Fibroblast of lung (primary cell): ENCODE measurements around the gene TDRD9. TPM values are rescaled to one million over a fixed set of nuclear protein-coding genes. Genes with fewer than 3 reads are reported as not detected.

Experiments
- DNase-seq, 2 donors: peaks; one replicate each; pipeline versions ENCODE4 v3.0.0 to v3.0.0-alpha.2; 2010; ENCODE audit warnings: low read depth in 2 of 2
- H2AFZ ChIP-seq: 2 replicates; pipeline ENCODE4 v1.5.1; 2012; ENCODE audit warnings: low read length, control low read depth, inconsistent platforms
- H3K27ac ChIP-seq: 2 replicates; pipeline ENCODE4 v1.5.1; 2011; ENCODE audit warnings: low read length, control low read depth; ENCODE audit not compliant: insufficient read depth
- H3K27me3 ChIP-seq: 2 replicates; pipeline ENCODE4 v1.5.1; 2011; ENCODE audit warnings: mild to moderate bottlenecking, low read length; ENCODE audit not compliant: control insufficient read depth, insufficient read depth
- H3K36me3 ChIP-seq: 2 replicates; pipeline ENCODE4 v1.5.1; 2011; ENCODE audit warnings: low read length; ENCODE audit not compliant: control insufficient read depth, insufficient read depth
- H3K4me1 ChIP-seq: 2 replicates; pipeline ENCODE4 v1.5.1; 2011; ENCODE audit warnings: low read length; ENCODE audit not compliant: control insufficient read depth, insufficient read depth; ENCODE audit errors: extremely low read depth
- H3K4me2 ChIP-seq: 2 replicates; pipeline ENCODE4 v1.5.1; 2011; ENCODE audit warnings: low read length, control low read depth; ENCODE audit not compliant: insufficient read depth; ENCODE audit errors: extremely low read depth
- H3K4me3 ChIP-seq, 4 experiments: fragments of 200-600 bp in 1 of 4; sonication (generic) in 1 of 4; replicated peaks in 1 of 4; 2 replicates each; pipeline ENCODE4 v1.5.1; 2011 to 2016; ENCODE audit warnings: low read length in 4 of 4, low read depth in 3 of 4, mild to moderate bottlenecking in 3 of 4, control low read depth in 2 of 4, inconsistent platforms in 1 of 4, mixed read lengths in 1 of 4; ENCODE audit not compliant: insufficient read depth in 1 of 4; ENCODE audit errors: control extremely low read depth in 1 of 4
- H3K79me2 ChIP-seq: 2 replicates; pipeline ENCODE4 v1.5.1; 2012; ENCODE audit warnings: mild to moderate bottlenecking, low read length, inconsistent platforms; ENCODE audit not compliant: control insufficient read depth, insufficient read depth
- H3K9ac ChIP-seq: 2 replicates; pipeline ENCODE4 v1.5.1; 2011; ENCODE audit warnings: mild to moderate bottlenecking, low read length, control low read depth; ENCODE audit not compliant: insufficient read depth
- H3K9me3 ChIP-seq: 2 replicates; pipeline ENCODE4 v1.5.1; 2012; ENCODE audit warnings: low read depth, low read length; ENCODE audit not compliant: control insufficient read depth, insufficient read depth
- H4K20me1 ChIP-seq: 2 replicates; pipeline ENCODE4 v1.5.1; 2011; ENCODE audit warnings: low read length; ENCODE audit not compliant: control insufficient read depth, insufficient read depth; ENCODE audit errors: extremely low read depth
- CTCF ChIP-seq, 2 donors: IDR thresholded peaks in 1 of 2; conservative IDR thresholded peaks in 1 of 2; 1 replicate in 1 of 2; 2 replicates in 1 of 2; pipeline ENCODE4 v1.5.1; 2011 to 2012; ENCODE audit warnings: low read length in 2 of 2, control low read depth in 1 of 2, inconsistent platforms in 1 of 2, low read depth in 1 of 2, mild to moderate bottlenecking in 1 of 2
- EZH2 ChIP-seq: IDR thresholded peaks from 2 replicates; pipeline ENCODE4 v1.5.1; 2012; ENCODE audit warnings: low read length, control low read depth, mild to moderate bottlenecking; ENCODE audit errors: missing control alignments
- polyA plus RNA-seq, 2 donors: library from polyadenylated mRNA; depleted of rRNA in 1 of 2; stranded (reverse) in 1 of 2; unstranded in 1 of 2; fragments of >200 nt; gene quantifications; 2 replicates each; pipeline ENCODE4 v1.2.1, GENCODE V29; 2011 to 2012; ENCODE audit warnings: missing spikeins in 1 of 2
- total RNA-seq: library from RNA; depleted of rRNA; stranded (reverse); fragments of >200 nt; gene quantifications from 2 replicates; pipeline ENCODE4 v1.2.1, GENCODE V29; 2014

Gene TDRD9
- total and polyA plus RNA-seq, 2 donors (not counting 1 experiment from before 2014, with no cell fraction given), result 0.28 to 0.50 TPM

DNA sequence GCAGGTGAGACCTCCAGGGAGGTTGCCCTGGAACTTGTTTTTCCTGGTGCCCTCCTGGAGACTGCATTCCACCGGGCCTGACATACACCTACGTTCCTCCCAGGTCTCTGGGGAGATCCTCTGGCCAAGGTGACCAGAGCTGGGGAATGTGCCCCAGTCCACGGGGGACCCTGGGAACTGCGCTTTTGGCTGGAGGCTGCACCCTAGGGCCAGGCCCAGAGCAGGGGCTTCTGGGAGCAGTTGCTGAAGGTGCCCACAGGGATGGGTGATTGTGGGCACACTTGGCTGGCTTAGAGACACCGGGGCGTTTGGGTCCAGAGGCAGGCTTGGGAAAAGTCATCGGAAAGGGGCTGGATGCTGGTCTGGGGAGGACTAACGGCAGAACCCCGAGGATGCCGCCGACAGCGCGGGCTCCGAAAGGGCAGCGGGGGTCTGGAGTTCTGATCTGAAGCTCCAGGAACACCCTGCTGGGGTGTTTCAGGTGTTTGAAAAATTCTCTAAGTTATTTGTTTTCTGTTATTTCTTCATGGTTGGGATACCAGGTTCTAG is 36.5 kb upstream of the TDRD9 start:
- Histone ChIP-seq H3K27me3 (no peaks in the 10 kb centered on the region), H2AFZ (no peak overlapping the region), H3K36me3 (no peaks in the 10 kb centered on the region), H3K9ac (no peak overlapping the region), H3K4me2 (no peak overlapping the region), H3K4me1 (no peaks in the 10 kb centered on the region), H3K9me3 (no peaks in the 10 kb centered on the region), H4K20me1 (no peaks in the 10 kb centered on the region), H3K4me3 (no peak overlapping the region), H3K27ac (no peak overlapping the region), H3K79me2 (no peaks in the 10 kb centered on the region)
- TF ChIP-seq CTCF (conservative IDR thresholded peaks at IDR 0.05 in 1 of 2, IDR thresholded peaks at IDR 0.05 in 1 of 2; ENCODE audit: low read depth in 1 of 2, low read length in 2 of 2) (no peak), EZH2 (no peak)
- no peak for DNase-seq

DNA sequence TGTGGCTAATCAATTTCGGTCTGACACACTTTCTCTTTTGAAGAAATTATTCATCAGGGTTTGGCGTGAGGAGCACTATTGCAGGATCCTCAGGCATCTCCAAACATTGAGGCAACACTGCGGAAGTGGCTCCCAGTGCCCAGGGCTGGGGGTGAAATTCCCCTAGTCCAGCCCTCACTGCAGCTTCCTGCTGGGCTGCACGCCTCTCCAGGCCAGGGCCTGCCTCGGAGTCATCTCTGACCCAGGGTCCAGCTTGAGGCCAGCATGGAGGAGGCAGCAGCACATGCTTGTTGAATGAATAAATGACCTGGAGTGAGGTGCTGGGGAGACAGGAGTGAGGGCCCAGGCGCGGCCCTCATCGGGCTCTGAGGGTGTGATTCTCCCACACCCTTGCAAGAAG is 36.0 kb upstream of the TDRD9 start:
- H3K4me1 ChIP-seq, result no peaks in the 10 kb centered on the region
- no peak overlapping the region for H3K4me3 ChIP-seq
- H2AFZ ChIP-seq, result no peak overlapping the region
- H3K9ac ChIP-seq, result no peak overlapping the region
- H4K20me1 ChIP-seq, result no peaks in the 10 kb centered on the region
- H3K79me2 ChIP-seq, result no peaks in the 10 kb centered on the region
- no peak overlapping the region for H3K4me2 ChIP-seq
- TF ChIP-seq CTCF (conservative IDR thresholded peaks at IDR 0.05 in 1 of 2, IDR thresholded peaks at IDR 0.05 in 1 of 2; ENCODE audit: low read depth in 1 of 2, low read length in 2 of 2) (no peak), EZH2 (no peak)
- no peak for DNase-seq
- no peaks in the 10 kb centered on the region for H3K9me3 ChIP-seq
- H3K27me3 ChIP-seq, result no peaks in the 10 kb centered on the region
- no peaks in the 10 kb centered on the region for H3K36me3 ChIP-seq
- H3K27ac ChIP-seq, result no peak overlapping the region

DNA sequence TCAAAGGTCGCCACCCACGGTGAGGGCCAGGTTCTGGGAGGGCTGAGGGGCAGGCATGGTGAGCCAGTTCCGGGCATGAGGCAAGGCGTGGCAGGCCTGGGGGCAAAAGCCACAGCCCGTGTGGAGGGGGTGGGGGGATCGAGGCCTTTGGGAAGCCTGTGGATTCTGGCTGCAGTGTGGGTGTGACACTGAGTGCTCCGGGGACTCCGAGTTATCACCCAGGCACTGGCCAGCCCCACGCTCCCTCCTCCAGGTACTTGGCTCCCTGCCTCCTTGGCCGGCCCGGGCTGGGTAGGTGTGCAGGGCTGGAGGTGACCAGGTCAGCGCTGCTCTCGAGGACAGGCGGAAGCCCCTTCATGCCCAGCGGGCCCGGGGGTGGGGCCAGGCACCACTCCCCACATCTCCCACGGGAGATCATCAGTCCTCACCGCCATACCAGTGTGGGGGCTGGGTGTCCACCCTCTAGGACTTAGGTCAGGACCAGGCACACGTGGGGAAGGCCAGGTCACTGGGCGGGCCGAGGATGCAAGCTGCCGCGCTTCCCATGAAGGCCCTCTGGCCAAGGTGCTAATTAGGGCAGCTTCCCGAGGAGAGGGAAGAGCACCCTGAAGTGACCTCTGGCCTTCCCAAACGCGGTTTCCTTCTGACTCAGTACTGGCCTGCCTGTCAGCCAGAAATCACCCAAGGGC is 34.1 kb upstream of the TDRD9 start:
- Histone ChIP-seq H3K79me2 (no peaks in the 10 kb centered on the region), H4K20me1 (no peaks in the 10 kb centered on the region), H3K4me3 (no peak overlapping the region), H3K4me1 (no peaks in the 10 kb centered on the region), H2AFZ (no peak overlapping the region), H3K27ac (no peak overlapping the region), H3K9me3 (no peaks in the 10 kb centered on the region), H3K27me3 (no peaks in the 10 kb centered on the region), H3K4me2 (no peak overlapping the region), H3K36me3 (no peaks in the 10 kb centered on the region), H3K9ac (no peak overlapping the region)
- no peak for DNase-seq
- TF ChIP-seq EZH2 (no peak), CTCF (conservative IDR thresholded peaks at IDR 0.05 in 1 of 2, IDR thresholded peaks at IDR 0.05 in 1 of 2; ENCODE audit: low read depth in 1 of 2, low read length in 2 of 2) (no peak)
